IMR-90 (cell line): ENCODE results near the gene SH3RF2. TPM values are rescaled to one million over a fixed set of nuclear protein-coding genes. Genes with fewer than 3 reads are reported as not detected.

Experiments used
- ATAC-seq: fragments of 200-7000 bp; cut with Tn5 transposase; 2 replicates; pipeline ENCODE4 v1.9.1; 2020; ENCODE audit warnings: low read depth, mild to moderate bottlenecking, moderate library complexity
- BruUV-seq: library from RNA; stranded (reverse); fragments of 400-500 nt; replicated peaks from 2 replicates; lab custom pipeline; 2021; lab: Mats Ljungman, UMichigan
- CTCF ChIA-PET: fragments of 300-600 bp; formaldehyde crosslinking; extraction: SDS; loops from one replicate; lab custom pipeline; 2021; ENCODE audit warnings: antibody characterized with exemption; lab: Yijun Ruan, JAX
- POLR2A ChIA-PET: fragments of 300-600 bp; sonication (Branson Sonifier 250); formaldehyde crosslinking; loops from one replicate; lab custom pipeline; 2022; ENCODE audit warnings: antibody characterized with exemption; ENCODE audit not compliant: unreplicated experiment; lab: Charles Lee
- DNase-seq: peaks from one replicate; pipeline ENCODE4 v3.0.0; 2013
- H2AFZ ChIP-seq: replicated peaks from 2 replicates; pipeline ENCODE3; 2013; ENCODE audit warnings: low read length, mild to moderate bottlenecking; ENCODE audit not compliant: poor library complexity
- H2AK5ac ChIP-seq: 2 replicates; pipeline ENCODE4 v1.6.1; 2013; ENCODE audit warnings: low read depth, low read length, inconsistent platforms
- H2AK9ac ChIP-seq: replicated peaks from 2 replicates; pipeline ENCODE3; 2013; ENCODE audit warnings: mild to moderate bottlenecking, low read depth, low read length, moderate library complexity; ENCODE audit not compliant: poor library complexity
- H2BK120ac ChIP-seq: 2 replicates; pipeline ENCODE4 v1.6.1; 2013; ENCODE audit warnings: low read depth, low read length, inconsistent platforms
- H2BK15ac ChIP-seq: 3 replicates; pipeline ENCODE4 v1.6.1; 2013; ENCODE audit warnings: low read depth, low read length, inconsistent platforms
- H2BK20ac ChIP-seq: 2 replicates; pipeline ENCODE4 v1.6.1; 2013; ENCODE audit warnings: low read depth, mild to moderate bottlenecking, inconsistent platforms, low read length, moderate library complexity
- H2BK5ac ChIP-seq: 2 replicates; pipeline ENCODE4 v1.6.1; 2013; ENCODE audit warnings: mild to moderate bottlenecking, low read depth, low read length, inconsistent platforms; ENCODE audit not compliant: poor library complexity, severe bottlenecking
- H3K14ac ChIP-seq: replicated peaks from 2 replicates; pipeline ENCODE4 v1.6.1; 2013; ENCODE audit warnings: low read depth, low read length, inconsistent platforms
- H3K18ac ChIP-seq: 2 replicates; pipeline ENCODE4 v1.6.1; 2013; ENCODE audit warnings: low read depth, low read length, control low read depth
- H3K23ac ChIP-seq: 2 replicates; pipeline ENCODE4 v1.6.1; 2013; ENCODE audit warnings: low read depth, low read length, inconsistent platforms
- H3K27ac ChIP-seq: 2 replicates; pipeline ENCODE4 v1.5.1; 2013; ENCODE audit warnings: mild to moderate bottlenecking, control low read depth, low read length; ENCODE audit not compliant: insufficient read depth
- H3K27me3 ChIP-seq: 2 replicates; pipeline ENCODE4 v1.6.1; 2013; ENCODE audit warnings: low read length; ENCODE audit not compliant: control insufficient read depth, insufficient read depth
- H3K36me3 ChIP-seq: 2 replicates; pipeline ENCODE4 v1.6.1; 2013; ENCODE audit warnings: low read length, mixed read lengths; ENCODE audit not compliant: control insufficient read depth, insufficient read depth
- H3K4ac ChIP-seq: 2 replicates; pipeline ENCODE4 v1.6.1; 2013; ENCODE audit warnings: low read depth, low read length, inconsistent platforms
- H3K4me1 ChIP-seq: 2 replicates; pipeline ENCODE4 v1.6.1; 2013; ENCODE audit warnings: low read length, mixed read lengths; ENCODE audit not compliant: control insufficient read depth, insufficient read depth
- H3K4me2 ChIP-seq: 2 replicates; pipeline ENCODE4 v1.6.1; 2013; ENCODE audit warnings: low read depth, mild to moderate bottlenecking, control low read depth, low read length, moderate library complexity
- H3K4me3 ChIP-seq: 2 replicates; pipeline ENCODE4 v1.5.1; 2013; ENCODE audit warnings: low read depth, mild to moderate bottlenecking, control low read depth, low read length, moderate library complexity; ENCODE audit not compliant: insufficient read depth
- H3K56ac ChIP-seq: 2 replicates; pipeline ENCODE4 v1.6.1; 2013; ENCODE audit warnings: low read length, inconsistent platforms; ENCODE audit not compliant: insufficient read depth; ENCODE audit errors: extremely low read depth
- H3K79me1 ChIP-seq, 2 experiments: 2 replicates each; pipeline ENCODE4 v1.6.1; 2013; ENCODE audit warnings: low read length in 2 of 2, inconsistent platforms in 1 of 2, low read depth in 1 of 2
- H3K9ac ChIP-seq: 2 replicates; pipeline ENCODE4 v1.6.1; 2013; ENCODE audit warnings: low read depth, low read length, control low read depth
- H3K9me1 ChIP-seq: 2 replicates; pipeline ENCODE4 v1.6.1; 2013; ENCODE audit warnings: low read length, inconsistent platforms; ENCODE audit not compliant: insufficient read depth
- H3K9me3 ChIP-seq: 2 replicates; pipeline ENCODE4 v1.6.1; 2013; ENCODE audit warnings: low read length; ENCODE audit not compliant: control insufficient read depth, insufficient read depth
- H4K20me1 ChIP-seq: 2 replicates; pipeline ENCODE4 v1.6.1; 2013; ENCODE audit warnings: low read length, inconsistent platforms; ENCODE audit not compliant: insufficient read depth
- H4K5ac ChIP-seq: 2 replicates; pipeline ENCODE4 v1.6.1; 2013; ENCODE audit warnings: mild to moderate bottlenecking, low read depth, low read length, control low read depth
- H4K8ac ChIP-seq, 2 experiments: 2 replicates each; pipeline ENCODE4 v1.6.1; 2013; ENCODE audit warnings: low read depth in 2 of 2, low read length in 2 of 2, control low read depth in 1 of 2, inconsistent platforms in 1 of 2
- H4K91ac ChIP-seq: 2 replicates; pipeline ENCODE4 v1.6.1; 2013; ENCODE audit warnings: low read depth, low read length, inconsistent platforms; ENCODE audit not compliant: insufficient read depth
- BHLHE40 ChIP-seq: fragments of 150-350 bp; IDR thresholded peaks from 2 replicates; pipeline ENCODE4 v1.6.1; 2016; ENCODE audit warnings: mild to moderate bottlenecking, low read depth, low read length
- CEBPB ChIP-seq: IDR thresholded peaks from 2 replicates; pipeline ENCODE4 v1.6.1; 2012; ENCODE audit warnings: low read depth, low read length, improper control_type of control experiment
- CHD1 ChIP-seq: IDR thresholded peaks from 2 replicates; pipeline ENCODE4 v1.6.1; 2012; ENCODE audit warnings: low read depth, low read length, improper control_type of control experiment
- FOS ChIP-seq: fragments of 150-350 bp; IDR thresholded peaks from 2 replicates; pipeline ENCODE4 v1.6.1; 2016; ENCODE audit warnings: low read depth, low read length
- MAFK ChIP-seq: IDR thresholded peaks from 2 replicates; pipeline ENCODE4 v1.6.1; 2012; ENCODE audit warnings: low read depth, low read length, improper control_type of control experiment
- MXI1 ChIP-seq: IDR thresholded peaks from 2 replicates; pipeline ENCODE4 v1.6.1; 2012; ENCODE audit warnings: low read depth, mild to moderate bottlenecking, low read length, moderate library complexity, borderline replicate concordance
- NFE2L2 ChIP-seq: fragments of 150-350 bp; IDR thresholded peaks from 2 replicates; pipeline ENCODE4 v1.6.1; 2016; ENCODE audit warnings: low read depth, mild to moderate bottlenecking, low read length
- POLR2A ChIP-seq: IDR thresholded peaks from 2 replicates; pipeline ENCODE4 v1.6.1; 2012; ENCODE audit warnings: mild to moderate bottlenecking, low read depth, low read length
- RAD21 ChIP-seq: IDR thresholded peaks from 2 replicates; pipeline ENCODE4 v1.6.1; 2012; ENCODE audit warnings: low read length, improper control_type of control experiment
- RCOR1 ChIP-seq: IDR thresholded peaks from 2 replicates; pipeline ENCODE4 v1.6.1; 2012; ENCODE audit warnings: mild to moderate bottlenecking, low read length, improper control_type of control experiment; ENCODE audit not compliant: insufficient replicate concordance
- SMC3 ChIP-seq: fragments of 150-350 bp; IDR thresholded peaks from 2 replicates; pipeline ENCODE4 v1.6.1; 2016; ENCODE audit warnings: low read depth, mild to moderate bottlenecking, antibody characterized with exemption, low read length, moderate library complexity
- USF2 ChIP-seq: fragments of 150-350 bp; IDR thresholded peaks from 2 replicates; pipeline ENCODE4 v1.6.1; 2017; ENCODE audit warnings: mild to moderate bottlenecking, antibody characterized with exemption, low read length, low read depth
- WGBS, 2 experiments: methylation state at CpG; one replicate each; pipeline versions ENCODE4 v1.1.5 to v1.1.7; 2013; ENCODE audit warnings: missing lambda C conversion rate in 2 of 2; ENCODE audit not compliant: insufficient read length in 1 of 2; ENCODE audit errors: extremely low coverage in 2 of 2; 5-methylcytosine and 5-hydroxymethylcytosine counted together
- dilution Hi-C: fragments of 300-500 bp; cut with HindIII; formaldehyde crosslinking; loops from one replicate; pipeline ENCODE4 v1.14.3; 2018; ENCODE audit warnings: low sequenced_read_pairs; ENCODE audit not compliant: unreplicated experiment
- in situ Hi-C: fragments of 300-500 bp; cut with MboI; formaldehyde crosslinking; loops from 3 replicates; pipeline ENCODE4 v1.14.3; 2019; ENCODE audit warnings: low sequenced_read_pairs, inconsistent platforms, mixed read lengths
- intact Hi-C: fragments of 100-400 bp; cut with micrococcal nuclease; formaldehyde crosslinking; loops from 2 replicates; pipeline ENCODE4 v1.10.0; 2022
- polyA plus RNA-seq, 3 experiments: library from polyadenylated mRNA; depleted of rRNA; stranded (reverse); fragments of >200 nt; gene quantifications; 2 replicates each; pipeline ENCODE4 v1.2.3, GENCODE V29; 2012; ENCODE audit warnings: low replicate concordance in 1 of 3
- total RNA-seq: library from RNA; depleted of rRNA; stranded (reverse); fragments of >200 nt; gene quantifications from 2 replicates; pipeline ENCODE4 v1.2.3, GENCODE V29; 2012
- TF ChIP-seq, protein P1 (sequence below): fragments of 150-350 bp; IDR thresholded peaks from 2 replicates; pipeline ENCODE4 v1.6.1; 2016; ENCODE audit warnings: low read depth, mild to moderate bottlenecking, low read length, moderate library complexity, borderline replicate concordance

SH3RF2 gene
- total and polyA plus RNA-seq, 2 of the 4 experiments (the other 2 are of a cell fraction) = 1.3 to 1.7 TPM

DNA sequence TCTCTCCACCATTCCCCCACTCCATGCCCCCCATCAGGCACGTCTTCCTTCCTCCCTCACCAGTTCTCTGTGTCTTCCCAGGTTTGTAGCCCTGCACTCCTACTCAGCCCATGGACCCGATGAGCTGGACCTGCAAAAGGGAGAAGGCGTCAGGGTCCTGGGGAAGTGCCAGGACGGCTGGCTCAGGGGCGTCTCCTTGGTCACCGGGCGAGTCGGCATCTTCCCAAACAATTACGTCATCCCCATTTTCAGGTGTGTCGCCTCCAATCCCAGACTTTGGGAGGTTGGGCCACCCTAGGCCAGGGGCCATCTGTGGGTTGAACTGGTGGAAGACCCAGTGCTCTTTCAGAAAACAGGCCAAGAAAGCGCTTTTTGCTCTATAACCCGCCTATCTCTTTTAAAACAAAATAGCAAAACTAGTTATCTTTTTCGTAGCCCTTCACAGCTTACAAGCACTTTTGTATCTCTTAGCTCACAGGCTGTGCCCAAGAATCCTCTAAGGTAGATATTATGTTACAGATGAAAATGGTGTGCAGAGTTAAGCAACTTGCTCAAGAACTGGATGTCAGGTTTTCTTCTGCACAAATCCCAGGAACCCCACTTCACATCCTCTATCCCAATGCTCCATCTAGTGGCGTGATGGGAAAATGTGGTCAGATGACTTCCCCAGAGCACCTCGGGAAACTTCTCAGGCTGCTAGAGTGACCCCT is 112.8 kb downstream of the SH3RF2 start (continued):
- TF ChIP-seq USF2 (peak; percentile 37; the same call in 1 of the 2 replicates), NFE2L2 (no peak), POLR2A (0 out of 2 replicates have a peak, but pooled peaks have one; percentile 64)

DNA sequence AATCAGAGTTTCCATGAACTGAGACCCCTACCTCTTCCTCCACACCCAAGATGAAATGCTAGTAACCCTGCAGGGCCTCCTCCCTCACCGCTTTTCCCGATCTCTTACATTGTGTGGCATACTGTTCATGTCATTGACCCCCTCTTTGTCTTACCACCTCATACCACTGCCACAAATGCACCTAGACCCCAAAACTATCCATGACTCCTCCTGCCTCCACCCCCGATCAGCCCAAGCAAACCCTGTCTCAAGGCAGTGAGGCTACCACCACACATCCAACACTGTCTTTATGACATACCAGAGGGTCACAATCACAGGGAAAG is 113.3 kb downstream of the SH3RF2 start:
- H3K27me3 ChIP-seq = no peaks in the 10 kb centered on the region
- DNase-seq = no peak
- H4K5ac ChIP-seq = 0 out of 2 replicates have a peak overlapping the region, but pooled peaks have one; percentile 33
- H2AK5ac ChIP-seq = peak overlapping the region; percentile 74; the same call in 1 of the 2 replicates
- H3K4me2 ChIP-seq = no peak overlapping the region
- CTCF ChIA-PET = no interaction called here
- intact Hi-C loops (loop anchor here (1.0 to 5.0 kb wide), 7 partner anchors 107 to 1846 kb away; partner anchors contain the start of gene PRELID2), in situ Hi-C loops (loop anchor here (10.0 kb wide), 3 partner anchors 215 to 1845 kb away; partner anchors contain the start of gene PRELID2), dilution Hi-C loops (no loop called here)
- peak overlapping the region; percentile 71; the same call in 1 of the 2 replicates for H2BK120ac ChIP-seq
- no peak overlapping the region for H3K4me3 ChIP-seq
- 0 out of 2 replicates have a peak overlapping the region, but pooled peaks have one; percentile 29 for H4K91ac ChIP-seq
- H3K27ac ChIP-seq = no peak overlapping the region
- H2BK5ac ChIP-seq = no peak overlapping the region
- peak overlapping the region; percentile 20 for H2AK9ac ChIP-seq
- H4K20me1 ChIP-seq = no peaks in the 10 kb centered on the region
- no peaks in the 10 kb centered on the region for H3K4me1 ChIP-seq
- H3K56ac ChIP-seq = no peak overlapping the region
- H2AFZ ChIP-seq = peak overlapping the region; percentile 91
- POLR2A ChIA-PET = no interaction called here
- H3K9me3 ChIP-seq = no peaks in the 10 kb centered on the region
- no peaks in the 10 kb centered on the region for H3K79me1 ChIP-seq
- H4K8ac ChIP-seq = peak overlapping the region in 1 of 2 experiments; percentile 79; a peak in 2 of 4 replicates
- 51% methylated on average over 2 of the region's 3 CpGs; no CpG with 5 or more reads in 1 of the 2 experiments for WGBS, 2 experiments
- TF ChIP-seq SMC3 (no peak), FOS (no peak), MAFK (no peak), NFE2L2 (no peak), RCOR1 (no peak), BHLHE40 (no peak), RAD21 (no peak), MXI1 (no peak), CHD1 (no peak), POLR2A (no peak), CEBPB (no peak)
- TF ChIP-seq, protein P1, sequence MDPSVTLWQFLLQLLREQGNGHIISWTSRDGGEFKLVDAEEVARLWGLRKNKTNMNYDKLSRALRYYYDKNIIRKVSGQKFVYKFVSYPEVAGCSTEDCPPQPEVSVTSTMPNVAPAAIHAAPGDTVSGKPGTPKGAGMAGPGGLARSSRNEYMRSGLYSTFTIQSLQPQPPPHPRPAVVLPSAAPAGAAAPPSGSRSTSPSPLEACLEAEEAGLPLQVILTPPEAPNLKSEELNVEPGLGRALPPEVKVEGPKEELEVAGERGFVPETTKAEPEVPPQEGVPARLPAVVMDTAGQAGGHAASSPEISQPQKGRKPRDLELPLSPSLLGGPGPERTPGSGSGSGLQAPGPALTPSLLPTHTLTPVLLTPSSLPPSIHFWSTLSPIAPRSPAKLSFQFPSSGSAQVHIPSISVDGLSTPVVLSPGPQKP = no peak
- no peak overlapping the region for H3K18ac ChIP-seq
- H3K23ac ChIP-seq = no peak overlapping the region; the same call in 1 of the 2 replicates
- peak overlapping the region; percentile 73 for H2BK20ac ChIP-seq
- no peaks in the 10 kb centered on the region for H3K9me1 ChIP-seq
- ATAC-seq = no peak
- BruUV-seq = no TSS peak
- H3K4ac ChIP-seq = peak overlapping the region; percentile 80
- peak overlapping the region; percentile 71; the same call in 1 of the 2 replicates for H3K14ac ChIP-seq
- peak overlapping the region; percentile 76; the same call in 1 of the 3 replicates for H2BK15ac ChIP-seq
- H3K9ac ChIP-seq = no peak overlapping the region
- no peaks in the 10 kb centered on the region for H3K36me3 ChIP-seq
